ENCODE measurements around the gene BMPR2. TPM values are rescaled to one million over a fixed set of nuclear protein-coding genes. Genes with fewer than 3 reads are reported as not detected.

The BMPR2 gene
- total and polyA plus RNA-seq, 4 donors = 4.3 to 16.2 (median 7.7) TPM

DNA sequence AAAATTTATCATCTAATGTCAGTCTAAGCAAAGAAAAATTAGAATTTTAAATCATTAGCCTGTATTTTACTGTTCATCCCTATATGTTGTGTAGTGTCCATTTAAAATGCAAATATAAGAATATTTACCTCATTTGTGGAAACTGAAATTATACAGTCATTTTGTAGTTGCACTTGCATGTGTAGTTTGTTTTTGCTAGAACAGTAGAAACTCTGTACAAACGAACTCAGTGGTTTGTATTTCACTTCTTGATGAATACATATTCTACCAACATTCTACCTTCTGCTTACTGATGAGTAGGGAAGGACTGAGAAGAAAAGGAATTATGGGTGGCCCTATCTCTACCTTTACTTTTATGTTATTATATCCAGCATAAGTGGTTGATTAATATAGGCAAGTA lies 29.7 kb downstream of the BMPR2 start:
- Histone ChIP-seq H3K4me1 (ENCODE audit: control insufficient read depth in 4 of 4, insufficient read depth in 4 of 4, low read length in 3 of 4) (no peaks in the 10 kb centered on the region), H3K9ac (ENCODE audit: low read depth in 1 of 2, low read length in 2 of 2) (no peak overlapping the region), H3K9me3 (ENCODE audit: control insufficient read depth in 4 of 4, low read length in 3 of 4) (no peaks in the 10 kb centered on the region), H3K27ac (ENCODE audit: low read depth in 1 of 2, low read length in 2 of 2) (no peak overlapping the region), H3K36me3 (ENCODE audit: control insufficient read depth in 4 of 4, insufficient read depth in 3 of 4, low read depth in 1 of 4, low read length in 3 of 4) (no peaks in the 10 kb centered on the region), H3K4me3 (ENCODE audit: low read depth in 1 of 3, low read length in 3 of 3) (no peak overlapping the region), H3K27me3 (ENCODE audit: control insufficient read depth in 4 of 4, insufficient read depth in 4 of 4, low read length in 3 of 4) (no peaks in the 10 kb centered on the region)
- no peak for TF ChIP-seq HNF4G (IDR thresholded peaks at IDR 0.05)
- WGBS = 85% methylated on average over 1 of the region's 1 CpG
- DNase-seq (ENCODE audit: low spot score) = no peak

DNA sequence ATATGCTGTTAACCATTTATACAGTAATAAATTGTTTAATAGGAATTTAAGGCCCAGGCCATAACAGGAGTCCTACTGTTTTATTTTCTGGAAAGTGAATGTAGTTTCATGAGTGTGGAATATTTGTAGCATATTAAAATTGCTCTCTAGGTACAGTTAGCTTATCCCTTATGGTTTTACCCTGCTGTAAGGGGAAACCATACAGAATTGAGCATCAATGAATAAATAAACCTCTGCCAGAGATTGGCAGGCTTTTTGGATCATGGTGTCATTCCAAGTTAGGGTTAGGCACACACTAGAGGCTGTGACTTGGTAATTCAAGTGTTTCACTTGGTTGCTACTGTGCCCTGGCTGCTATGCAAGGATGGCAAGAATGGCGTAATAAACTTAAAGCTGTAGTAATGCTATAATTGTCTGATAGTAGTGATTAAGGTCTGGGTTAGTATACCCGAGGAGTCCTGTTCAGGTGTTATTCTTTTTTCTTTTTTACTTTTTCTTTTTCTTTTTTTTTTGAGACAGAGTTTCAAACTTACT lies 30.4 kb downstream of the BMPR2 start:
- Histone ChIP-seq H3K4me3 (ENCODE audit: low read depth in 1 of 3, low read length in 3 of 3) (no peak overlapping the region), H3K36me3 (ENCODE audit: control insufficient read depth in 4 of 4, insufficient read depth in 3 of 4, low read depth in 1 of 4, low read length in 3 of 4) (no peaks in the 10 kb centered on the region), H3K9me3 (ENCODE audit: control insufficient read depth in 4 of 4, low read length in 3 of 4) (no peaks in the 10 kb centered on the region), H3K27me3 (ENCODE audit: control insufficient read depth in 4 of 4, insufficient read depth in 4 of 4, low read length in 3 of 4) (no peaks in the 10 kb centered on the region), H3K9ac (ENCODE audit: low read depth in 1 of 2, low read length in 2 of 2) (no peak overlapping the region), H3K4me1 (ENCODE audit: control insufficient read depth in 4 of 4, insufficient read depth in 4 of 4, low read length in 3 of 4) (no peaks in the 10 kb centered on the region), H3K27ac (ENCODE audit: low read depth in 1 of 2, low read length in 2 of 2) (no peak overlapping the region)
- 94% methylated on average over 2 of the region's 2 CpGs for WGBS
- TF ChIP-seq HNF4G (IDR thresholded peaks at IDR 0.05) (no peak), RXRA (IDR thresholded peaks at IDR 0.05) (no peak), EGR1 (IDR thresholded peaks at IDR 0.05; ENCODE audit: low read depth in 2 of 2) (no peak), FOXA2 (IDR thresholded peaks at IDR 0.05) (no peak), TAF1 (conservative IDR thresholded peaks at IDR 0.05) (no peak), RAD21 (IDR thresholded peaks at IDR 0.05) (no peak), HNF4A (conservative IDR thresholded peaks at IDR 0.05) (no peak), JUND (IDR thresholded peaks at IDR 0.05) (no peak), YY1 (IDR thresholded peaks at IDR 0.05) (no peak), FOXA1 (IDR thresholded peaks at IDR 0.05) (no peak), NR2F2 (IDR thresholded peaks at IDR 0.05) (no peak), SP1 (IDR thresholded peaks at IDR 0.05) (no peak), GABPA (IDR thresholded peaks at IDR 0.05 in 1 of 2, conservative IDR thresholded peaks at IDR 0.05 in 1 of 2) (no peak)
- TF ChIP-seq, protein P1, sequence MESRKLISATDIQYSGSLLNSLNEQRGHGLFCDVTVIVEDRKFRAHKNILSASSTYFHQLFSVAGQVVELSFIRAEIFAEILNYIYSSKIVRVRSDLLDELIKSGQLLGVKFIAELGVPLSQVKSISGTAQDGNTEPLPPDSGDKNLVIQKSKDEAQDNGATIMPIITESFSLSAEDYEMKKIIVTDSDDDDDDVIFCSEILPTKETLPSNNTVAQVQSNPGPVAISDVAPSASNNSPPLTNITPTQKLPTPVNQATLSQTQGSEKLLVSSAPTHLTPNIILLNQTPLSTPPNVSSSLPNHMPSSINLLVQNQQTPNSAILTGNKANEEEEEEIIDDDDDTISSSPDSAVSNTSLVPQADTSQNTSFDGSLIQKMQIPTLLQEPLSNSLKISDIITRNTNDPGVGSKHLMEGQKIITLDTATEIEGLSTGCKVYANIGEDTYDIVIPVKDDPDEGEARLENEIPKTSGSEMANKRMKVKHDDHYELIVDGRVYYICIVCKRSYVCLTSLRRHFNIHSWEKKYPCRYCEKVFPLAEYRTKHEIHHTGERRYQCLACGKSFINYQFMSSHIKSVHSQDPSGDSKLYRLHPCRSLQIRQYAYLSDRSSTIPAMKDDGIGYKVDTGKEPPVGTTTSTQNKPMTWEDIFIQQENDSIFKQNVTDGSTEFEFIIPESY (IDR thresholded peaks at IDR 0.05) = no peak
- TF ChIP-seq, protein P2, sequence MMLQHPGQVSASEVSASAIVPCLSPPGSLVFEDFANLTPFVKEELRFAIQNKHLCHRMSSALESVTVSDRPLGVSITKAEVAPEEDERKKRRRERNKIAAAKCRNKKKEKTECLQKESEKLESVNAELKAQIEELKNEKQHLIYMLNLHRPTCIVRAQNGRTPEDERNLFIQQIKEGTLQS (IDR thresholded peaks at IDR 0.05) = no peak
- TF ChIP-seq, protein P3, sequence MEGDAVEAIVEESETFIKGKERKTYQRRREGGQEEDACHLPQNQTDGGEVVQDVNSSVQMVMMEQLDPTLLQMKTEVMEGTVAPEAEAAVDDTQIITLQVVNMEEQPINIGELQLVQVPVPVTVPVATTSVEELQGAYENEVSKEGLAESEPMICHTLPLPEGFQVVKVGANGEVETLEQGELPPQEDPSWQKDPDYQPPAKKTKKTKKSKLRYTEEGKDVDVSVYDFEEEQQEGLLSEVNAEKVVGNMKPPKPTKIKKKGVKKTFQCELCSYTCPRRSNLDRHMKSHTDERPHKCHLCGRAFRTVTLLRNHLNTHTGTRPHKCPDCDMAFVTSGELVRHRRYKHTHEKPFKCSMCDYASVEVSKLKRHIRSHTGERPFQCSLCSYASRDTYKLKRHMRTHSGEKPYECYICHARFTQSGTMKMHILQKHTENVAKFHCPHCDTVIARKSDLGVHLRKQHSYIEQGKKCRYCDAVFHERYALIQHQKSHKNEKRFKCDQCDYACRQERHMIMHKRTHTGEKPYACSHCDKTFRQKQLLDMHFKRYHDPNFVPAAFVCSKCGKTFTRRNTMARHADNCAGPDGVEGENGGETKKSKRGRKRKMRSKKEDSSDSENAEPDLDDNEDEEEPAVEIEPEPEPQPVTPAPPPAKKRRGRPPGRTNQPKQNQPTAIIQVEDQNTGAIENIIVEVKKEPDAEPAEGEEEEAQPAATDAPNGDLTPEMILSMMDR (IDR thresholded peaks at IDR 0.05; ENCODE audit: low read depth, low read length, missing input control) = no peak
- TF ChIP-seq, protein P4, sequence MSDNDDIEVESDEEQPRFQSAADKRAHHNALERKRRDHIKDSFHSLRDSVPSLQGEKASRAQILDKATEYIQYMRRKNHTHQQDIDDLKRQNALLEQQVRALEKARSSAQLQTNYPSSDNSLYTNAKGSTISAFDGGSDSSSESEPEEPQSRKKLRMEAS (IDR thresholded peaks at IDR 0.05) = no peak
- TF ChIP-seq, protein P5, sequence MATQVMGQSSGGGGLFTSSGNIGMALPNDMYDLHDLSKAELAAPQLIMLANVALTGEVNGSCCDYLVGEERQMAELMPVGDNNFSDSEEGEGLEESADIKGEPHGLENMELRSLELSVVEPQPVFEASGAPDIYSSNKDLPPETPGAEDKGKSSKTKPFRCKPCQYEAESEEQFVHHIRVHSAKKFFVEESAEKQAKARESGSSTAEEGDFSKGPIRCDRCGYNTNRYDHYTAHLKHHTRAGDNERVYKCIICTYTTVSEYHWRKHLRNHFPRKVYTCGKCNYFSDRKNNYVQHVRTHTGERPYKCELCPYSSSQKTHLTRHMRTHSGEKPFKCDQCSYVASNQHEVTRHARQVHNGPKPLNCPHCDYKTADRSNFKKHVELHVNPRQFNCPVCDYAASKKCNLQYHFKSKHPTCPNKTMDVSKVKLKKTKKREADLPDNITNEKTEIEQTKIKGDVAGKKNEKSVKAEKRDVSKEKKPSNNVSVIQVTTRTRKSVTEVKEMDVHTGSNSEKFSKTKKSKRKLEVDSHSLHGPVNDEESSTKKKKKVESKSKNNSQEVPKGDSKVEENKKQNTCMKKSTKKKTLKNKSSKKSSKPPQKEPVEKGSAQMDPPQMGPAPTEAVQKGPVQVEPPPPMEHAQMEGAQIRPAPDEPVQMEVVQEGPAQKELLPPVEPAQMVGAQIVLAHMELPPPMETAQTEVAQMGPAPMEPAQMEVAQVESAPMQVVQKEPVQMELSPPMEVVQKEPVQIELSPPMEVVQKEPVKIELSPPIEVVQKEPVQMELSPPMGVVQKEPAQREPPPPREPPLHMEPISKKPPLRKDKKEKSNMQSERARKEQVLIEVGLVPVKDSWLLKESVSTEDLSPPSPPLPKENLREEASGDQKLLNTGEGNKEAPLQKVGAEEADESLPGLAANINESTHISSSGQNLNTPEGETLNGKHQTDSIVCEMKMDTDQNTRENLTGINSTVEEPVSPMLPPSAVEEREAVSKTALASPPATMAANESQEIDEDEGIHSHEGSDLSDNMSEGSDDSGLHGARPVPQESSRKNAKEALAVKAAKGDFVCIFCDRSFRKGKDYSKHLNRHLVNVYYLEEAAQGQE (IDR thresholded peaks at IDR 0.05) = no peak
- DNase-seq (ENCODE audit: low spot score) = no peak

All from liver (tissue), 9 donors.